SK-N-SH (cell line): ENCODE results near the gene GSG1.

Experiments
- CTCF ChIP-seq: fragments of 200-600 bp; sonication (generic); IDR thresholded peaks from 2 replicates; pipeline ENCODE4 v1.6.1; 2017; ENCODE audit warnings: antibody characterized with exemption, mild to moderate bottlenecking, moderate library complexity
- RAD21 ChIP-seq: IDR thresholded peaks from 2 replicates; pipeline ENCODE4 v1.6.1; 2012; ENCODE audit warnings: mild to moderate bottlenecking, low read length
- REST ChIP-seq: IDR thresholded peaks from 2 replicates; pipeline ENCODE4 v1.6.1; 2012; ENCODE audit warnings: mild to moderate bottlenecking, low read depth, low read length, moderate library complexity
- TEAD4 ChIP-seq: IDR thresholded peaks from 2 replicates; pipeline ENCODE4 v1.4.0; 2012; ENCODE audit warnings: mild to moderate bottlenecking, borderline replicate concordance; ENCODE audit not compliant: insufficient read depth

DNA sequence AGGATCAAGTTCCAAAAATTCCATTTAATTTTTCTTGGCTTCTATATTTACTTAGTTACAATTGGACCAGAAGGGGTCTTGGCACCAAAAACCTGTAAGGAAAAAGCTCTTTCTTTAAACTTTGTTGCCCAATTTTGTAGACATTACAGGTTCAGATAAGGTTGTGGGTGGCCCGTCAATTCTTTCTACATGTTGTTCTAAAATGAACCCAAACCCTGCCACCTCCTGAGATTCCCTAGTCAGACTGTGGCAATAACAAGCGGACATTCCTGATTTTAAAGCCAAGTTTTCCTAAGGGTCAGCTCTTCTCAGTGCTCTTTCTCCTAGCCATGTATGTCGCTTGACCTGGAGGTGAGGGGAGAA lies 45.0 kb upstream of the GSG1 start:
- TF ChIP-seq REST: no peak
- TF ChIP-seq CTCF: no peak
- no peak for TF ChIP-seq TEAD4
- TF ChIP-seq RAD21: no peak
